Measurements from ENCODE around the gene CRB1. TPM values are rescaled to one million over a fixed set of nuclear protein-coding genes. Genes with fewer than 3 reads are reported as not detected.
A peak's percentile ranks its signal among the peaks of the same experiment; 100 is the strongest.

CRB1 gene
- polyA plus RNA-seq, 12 donors, result 0.08 to 0.70 (median 0.35) TPM; not detected in 2

DNA sequence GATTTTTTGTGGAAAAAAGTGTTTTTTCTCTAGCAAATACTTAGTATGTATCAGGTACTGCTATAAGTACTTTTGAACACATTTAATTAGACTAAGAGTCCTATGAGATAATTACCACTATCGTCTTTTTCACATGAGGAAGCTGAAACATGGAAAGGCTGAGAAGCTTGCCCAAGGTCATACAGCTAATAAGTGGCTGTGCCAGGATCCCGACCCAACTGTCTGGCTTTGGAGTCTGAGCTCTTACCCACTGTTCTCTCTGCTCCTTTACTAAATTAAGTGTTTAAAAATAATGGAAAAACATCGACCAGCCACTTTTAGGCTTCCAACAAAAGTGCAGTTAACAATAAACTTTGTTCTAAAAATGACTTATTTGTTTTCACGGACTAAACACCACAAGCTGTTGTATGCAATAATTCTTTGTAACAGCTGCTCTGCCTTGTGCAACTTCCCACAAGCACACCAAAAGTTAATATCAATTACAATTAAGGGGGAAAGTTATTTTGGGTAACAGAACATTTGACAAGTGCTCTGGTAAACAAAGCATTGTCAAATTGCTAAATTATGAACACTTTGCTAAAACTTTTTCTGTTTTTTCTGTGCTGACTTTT lies 75.7 kb downstream of the CRB1 start:
- no peak for DNase-seq

DNA sequence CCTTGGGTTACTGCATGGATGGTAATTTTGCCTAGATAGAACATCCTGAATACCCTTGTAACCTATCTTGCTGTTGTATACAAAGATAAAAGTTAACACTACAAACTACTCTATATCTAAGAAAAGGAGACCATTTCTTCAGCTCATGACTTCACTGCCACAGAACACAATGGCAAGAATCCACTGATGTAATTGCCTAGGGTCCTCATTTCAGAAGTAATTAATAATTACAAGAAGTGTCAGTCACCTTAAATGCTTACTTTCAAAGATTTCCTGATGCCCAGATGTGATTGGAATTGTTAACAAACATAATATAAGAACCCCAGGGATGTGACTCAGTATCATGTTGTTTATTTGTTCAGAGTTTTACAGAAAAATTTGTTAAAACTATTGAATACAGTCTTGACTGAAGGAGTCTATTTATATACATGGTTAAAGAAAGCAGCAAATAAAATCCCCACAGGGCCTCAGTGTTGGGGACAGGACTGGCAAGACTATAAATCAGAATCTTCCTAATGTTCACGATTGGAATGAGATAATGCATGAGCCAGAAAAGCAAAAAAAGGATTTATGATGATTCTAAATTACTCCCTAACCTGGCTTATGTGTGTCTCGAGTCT lies 83.9 kb downstream of the CRB1 start:
- no peak for DNase-seq

DNA sequence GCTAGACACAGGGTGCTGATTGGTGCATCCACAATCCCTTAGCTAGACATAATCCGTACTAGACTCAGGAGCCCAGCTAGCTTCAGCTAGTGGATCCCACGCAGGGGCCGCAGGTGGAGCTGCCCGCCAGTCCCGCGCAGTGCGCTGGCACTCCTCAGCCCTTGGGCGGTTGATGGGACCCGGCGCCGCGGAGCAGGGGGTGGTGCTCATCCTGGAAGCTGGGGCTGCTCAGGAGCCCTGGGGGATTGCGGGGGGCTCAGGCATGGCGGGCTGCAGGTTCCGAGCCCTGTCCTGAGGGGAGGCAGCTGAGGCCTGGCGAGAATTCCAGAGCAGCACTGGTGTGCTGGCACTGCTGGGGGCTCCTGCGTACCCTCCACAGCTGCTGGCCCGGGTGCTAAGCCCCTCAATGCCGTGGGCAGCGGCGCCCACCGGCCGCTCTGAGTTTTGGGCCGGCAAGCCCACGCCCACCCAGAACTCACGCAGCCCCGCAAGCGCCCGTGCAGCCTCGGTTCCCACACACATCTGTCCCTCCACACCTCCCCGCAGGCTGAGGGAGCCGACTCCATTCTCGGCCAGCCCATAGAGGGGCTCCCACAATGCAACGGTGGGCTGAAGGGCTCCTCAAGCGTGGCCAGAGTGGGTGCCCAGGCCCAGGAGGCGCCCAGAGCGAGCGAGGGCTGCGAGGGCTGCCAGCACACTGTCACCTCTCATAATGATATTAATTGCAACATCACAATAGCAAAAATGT lies 87.4 kb downstream of the CRB1 start:
- DNase-seq, result no peak

DNA sequence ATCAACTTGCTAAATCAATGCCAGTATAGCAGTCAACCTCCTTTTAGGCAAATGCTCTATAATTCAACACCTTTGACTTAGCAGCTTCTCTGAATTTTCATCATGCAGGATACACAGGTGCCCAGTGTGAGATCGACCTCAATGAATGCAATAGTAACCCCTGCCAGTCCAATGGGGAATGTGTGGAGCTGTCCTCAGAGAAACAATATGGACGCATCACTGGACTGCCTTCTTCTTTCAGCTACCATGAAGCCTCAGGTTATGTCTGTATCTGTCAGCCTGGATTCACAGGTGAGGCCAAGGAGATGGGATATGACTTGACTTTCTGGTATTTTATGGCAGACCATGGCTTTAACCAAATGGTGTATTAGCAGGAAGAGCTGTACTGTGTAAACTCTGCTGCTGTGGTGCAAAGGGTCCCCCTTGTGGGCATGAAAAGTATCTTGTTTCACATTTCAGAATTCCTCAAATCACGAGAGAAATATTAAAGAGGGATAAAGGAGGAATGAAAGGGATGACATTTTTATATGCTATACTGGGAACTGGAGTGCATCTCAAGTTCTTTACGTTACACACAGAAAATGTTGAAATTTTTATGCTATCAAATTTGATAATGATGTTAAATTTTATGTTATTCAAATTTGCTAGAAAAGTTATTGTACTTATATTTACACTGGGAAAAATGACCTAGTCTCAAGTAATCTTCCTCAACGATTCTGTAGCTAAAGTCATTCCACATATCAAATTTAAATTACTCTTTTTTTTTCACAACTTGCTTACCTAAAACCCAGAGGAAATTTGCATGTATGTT lies 88.9 kb downstream of the CRB1 start:
- peak; percentile 13 for DNase-seq

DNA sequence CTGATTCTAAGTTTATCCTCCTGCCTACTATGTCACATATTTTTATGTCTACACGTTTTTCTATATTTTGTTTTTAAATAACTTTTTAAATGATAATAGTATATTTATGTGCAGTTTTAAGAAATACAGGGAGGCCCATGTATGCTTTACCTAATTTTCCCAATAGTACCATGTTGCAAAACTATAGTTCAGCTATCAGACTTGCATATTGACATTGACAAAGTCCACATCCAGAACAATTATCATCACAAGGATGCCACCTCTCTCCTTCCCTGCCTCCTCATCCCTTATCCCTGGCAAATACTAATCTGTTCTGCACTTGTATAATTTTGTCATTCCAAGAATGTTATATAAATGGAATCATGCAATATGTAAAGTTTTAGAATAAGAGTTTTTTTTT lies 90.9 kb downstream of the CRB1 start:
- DNase-seq, result no peak

DNA sequence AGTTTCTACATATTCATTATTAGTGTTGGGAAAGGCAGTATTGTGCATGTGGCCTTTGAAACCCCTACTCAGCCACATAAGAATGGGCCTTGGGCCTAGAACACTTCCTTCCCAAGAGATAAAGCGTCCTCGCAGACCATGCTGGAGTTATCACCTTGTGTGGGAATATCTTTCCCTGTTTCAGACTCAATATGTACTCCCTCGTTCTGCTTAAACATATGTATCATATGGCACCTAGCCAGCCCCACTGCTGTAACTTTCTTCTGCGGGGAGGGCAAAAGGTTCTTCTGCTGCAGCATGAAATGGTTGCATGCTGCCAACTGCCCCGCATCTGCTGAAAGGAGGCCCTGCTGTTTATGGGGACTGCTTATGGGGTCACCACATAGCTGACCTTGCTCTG lies 92.0 kb downstream of the CRB1 start:
- no peak for DNase-seq

DNA sequence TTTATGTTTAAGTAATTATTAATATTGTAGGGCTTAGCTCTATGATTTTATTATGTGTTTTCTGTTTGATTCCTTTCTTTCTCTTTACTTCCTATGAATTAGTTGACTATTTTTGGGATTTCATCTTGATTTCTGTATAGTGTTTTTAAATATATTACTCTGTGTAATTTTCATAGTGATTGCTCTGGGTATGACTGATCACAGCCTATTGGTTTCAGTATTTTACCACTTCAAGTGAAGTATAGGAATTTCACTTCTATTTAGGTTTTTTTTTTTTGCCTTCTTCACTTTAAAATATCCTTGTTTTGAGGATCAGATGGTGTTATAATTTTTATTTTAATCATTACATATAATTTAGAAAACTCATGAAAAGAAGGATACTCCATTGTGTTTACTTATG lies 94.8 kb downstream of the CRB1 start:
- no peak for DNase-seq

DNA sequence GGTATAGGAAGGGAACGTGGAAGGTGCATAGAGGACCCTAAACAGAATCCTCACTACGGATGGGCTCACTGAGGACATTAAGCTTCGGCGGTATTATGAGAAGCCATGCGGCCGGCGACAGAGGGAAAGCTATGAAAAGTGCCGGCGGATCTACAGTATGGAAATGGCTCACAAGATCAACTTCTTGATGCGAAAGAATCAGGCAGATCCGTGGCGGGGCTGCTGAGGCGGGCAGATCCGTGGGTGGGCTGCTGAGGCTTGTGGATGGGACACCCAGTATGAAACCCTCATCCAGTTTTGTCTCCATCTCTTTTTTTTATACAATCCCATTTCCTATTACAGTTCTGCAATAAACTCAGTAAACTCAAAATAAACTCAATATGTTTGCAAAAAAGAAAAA lies 95.8 kb downstream of the CRB1 start:
- no peak for DNase-seq

DNA sequence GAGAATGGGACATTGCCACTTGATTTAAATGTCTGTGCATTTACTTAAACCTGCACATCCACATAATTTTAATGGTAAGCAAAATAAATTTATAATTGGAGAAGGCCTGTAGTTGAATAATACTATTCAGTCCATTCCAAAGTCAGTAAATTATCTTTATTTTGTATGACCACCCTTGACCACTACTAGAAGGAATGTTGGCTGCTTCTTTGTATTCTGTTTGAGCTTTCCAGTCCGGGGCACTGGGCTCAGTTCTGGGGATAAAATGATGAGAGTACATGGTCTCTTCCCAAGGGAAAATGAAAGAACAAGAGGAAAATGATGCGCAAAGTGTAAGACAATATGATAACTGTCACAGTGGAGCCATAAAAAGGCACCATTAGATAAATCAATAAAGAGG lies 98.9 kb downstream of the CRB1 start:
- DNase-seq, result no peak

DNA sequence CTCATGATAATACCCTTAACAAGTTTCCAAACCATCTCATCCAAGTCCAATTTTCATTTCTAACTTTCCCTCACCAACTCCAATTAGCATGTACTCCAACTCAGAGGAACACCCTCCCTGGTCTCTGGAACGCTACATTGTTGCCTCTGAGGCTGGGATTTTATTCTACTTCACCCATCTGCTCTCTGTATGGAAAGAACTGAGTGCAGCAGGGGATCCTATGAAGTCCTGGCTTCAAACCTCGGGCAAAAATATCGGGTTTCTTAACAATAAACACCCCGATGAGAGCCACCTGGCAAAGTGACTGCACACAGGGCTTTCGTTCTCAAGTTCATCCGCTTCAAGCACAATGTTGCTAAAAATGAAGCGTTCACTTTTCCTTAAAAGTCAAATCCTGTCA lies 99.6 kb downstream of the CRB1 start:
- no peak for DNase-seq

DNA sequence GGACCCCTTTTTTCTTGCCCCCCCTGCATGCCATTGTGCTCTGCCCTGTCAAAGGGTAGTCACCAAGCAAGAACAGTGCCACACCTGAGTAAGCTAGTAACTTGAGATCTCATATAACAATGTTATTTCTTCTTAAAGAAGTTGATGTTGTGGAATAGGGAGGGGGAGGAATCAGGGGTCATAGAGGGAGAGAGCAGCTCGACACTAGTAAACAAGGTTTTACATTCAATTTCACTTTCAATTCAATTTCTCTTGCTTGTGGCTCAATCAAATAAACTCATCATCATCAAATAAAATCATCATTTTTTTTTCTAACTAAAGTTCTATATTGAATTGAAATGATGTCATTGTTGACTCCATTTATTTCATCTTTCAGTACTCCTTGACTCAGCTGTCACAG lies 106.4 kb downstream of the CRB1 start:
- DNase-seq, result no peak

DNA sequence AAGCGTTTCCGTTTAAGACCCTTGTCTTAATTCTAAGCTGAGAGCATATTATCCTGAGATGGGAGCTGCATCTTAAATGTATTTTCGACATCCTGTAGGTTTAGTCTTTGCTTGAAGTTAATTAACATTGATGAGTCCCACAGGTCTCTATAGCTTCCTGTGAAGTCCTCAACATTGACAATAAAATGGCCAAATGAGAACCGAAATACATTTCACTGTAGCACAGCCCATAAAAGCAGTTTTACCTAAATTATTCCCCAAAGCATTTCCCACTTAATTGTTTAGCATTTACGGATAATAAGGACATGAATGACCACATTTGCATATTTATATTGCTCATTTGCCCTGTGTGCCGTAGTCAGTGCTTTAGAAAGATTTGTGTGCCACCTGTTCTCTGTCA lies 116.4 kb downstream of the CRB1 start:
- DNase-seq, result no peak

DNA sequence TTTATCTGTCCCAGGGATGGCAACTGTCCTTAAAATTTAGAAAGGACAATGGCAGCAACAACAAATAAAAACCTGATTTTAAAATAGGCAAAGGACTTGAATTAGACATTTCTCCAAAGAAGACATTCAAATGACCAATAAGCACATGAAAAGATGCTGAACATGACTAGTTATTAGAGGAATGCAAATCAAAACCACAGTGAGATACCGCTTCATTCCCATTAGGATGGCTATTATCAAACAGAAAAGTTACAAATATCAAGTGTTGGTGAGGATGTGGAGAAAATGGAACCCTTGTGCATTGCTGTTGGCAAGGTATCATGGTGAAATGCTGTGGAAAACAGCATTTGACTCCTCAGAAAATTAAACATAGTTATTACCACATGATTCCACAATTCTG lies 120.7 kb downstream of the CRB1 start:
- DNase-seq, result no peak

DNA sequence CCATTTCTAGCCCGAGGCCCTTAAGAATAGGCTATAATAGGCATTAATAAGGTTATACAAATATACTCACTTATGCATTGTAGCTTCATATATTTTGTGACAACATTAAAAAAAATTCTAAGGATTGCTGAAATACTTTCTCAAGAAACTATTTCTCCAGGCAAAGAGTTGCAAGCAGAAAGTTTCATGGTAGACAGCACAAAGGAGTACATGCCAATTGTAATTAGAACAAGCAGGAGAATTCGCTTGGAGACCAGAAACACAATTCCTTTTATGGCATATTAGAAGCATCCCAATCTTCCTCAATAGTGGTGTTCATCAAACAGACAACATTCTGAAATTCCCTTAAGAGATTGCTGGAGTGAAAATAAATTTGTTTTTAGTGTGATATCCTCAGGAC lies 122.8 kb downstream of the CRB1 start:
- DNase-seq, result no peak

DNA sequence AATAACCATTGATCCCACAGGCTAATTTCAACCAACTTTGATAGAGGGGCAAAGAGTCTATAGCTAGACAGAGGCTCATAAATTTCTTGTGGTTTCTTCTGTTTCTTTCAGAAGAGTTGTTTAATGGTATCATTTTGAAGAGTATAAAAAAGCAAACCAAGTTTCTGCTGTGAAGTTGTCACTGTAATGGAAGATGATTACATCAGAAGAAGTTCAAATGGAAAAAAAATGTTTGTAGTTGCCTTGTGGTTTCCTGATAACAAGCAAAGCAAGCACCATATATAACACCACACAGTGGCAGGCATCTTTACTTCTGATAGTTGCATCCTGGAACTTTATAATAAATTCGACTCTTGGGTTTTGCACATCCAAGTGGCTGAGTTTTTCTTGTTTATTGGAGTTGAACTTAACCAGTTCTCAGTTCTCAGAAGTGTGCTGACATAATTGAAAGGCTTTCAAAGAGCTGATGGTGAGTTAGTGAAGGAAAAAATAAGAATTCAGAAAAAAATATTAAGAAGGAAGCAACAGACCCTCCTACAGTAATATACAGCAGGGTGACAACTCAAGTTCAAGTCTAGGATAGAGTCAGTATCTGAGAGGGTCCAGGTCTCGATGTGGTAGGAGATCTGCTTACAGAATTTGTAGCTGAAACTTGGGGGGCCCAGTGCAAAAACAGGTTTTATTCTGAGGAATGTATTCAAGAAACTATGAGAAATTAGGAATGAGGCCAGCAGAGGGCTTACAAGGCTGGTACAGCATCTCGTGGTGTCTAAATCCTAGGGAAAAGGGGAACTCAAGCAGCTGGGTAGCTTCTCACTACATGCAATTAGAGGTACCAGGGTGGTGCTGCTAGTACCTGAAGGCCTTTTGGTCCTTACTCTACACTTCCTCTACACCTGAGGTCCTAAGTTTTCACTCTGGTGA lies 123.5 kb downstream of the CRB1 start:
- DNase-seq, result no peak

DNA sequence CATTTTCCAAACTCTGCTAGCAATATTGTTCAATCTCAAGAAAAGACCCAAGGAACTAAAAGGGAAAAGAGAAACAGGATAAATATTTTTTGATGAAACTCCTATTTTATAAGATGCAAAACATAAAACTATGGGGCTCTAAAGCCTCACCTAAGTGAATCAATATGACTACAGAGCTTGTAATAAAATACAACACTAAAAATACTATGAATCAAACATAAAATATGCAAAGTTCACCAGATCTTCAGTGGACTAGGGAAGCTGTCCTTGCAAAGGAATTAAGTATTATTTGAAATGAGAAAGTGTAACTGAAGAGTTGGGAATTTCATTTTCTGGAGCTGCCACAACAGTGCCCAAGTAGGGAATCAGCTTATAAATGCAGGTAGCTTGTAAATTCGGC lies 124.5 kb downstream of the CRB1 start:
- DNase-seq, result no peak

DNA sequence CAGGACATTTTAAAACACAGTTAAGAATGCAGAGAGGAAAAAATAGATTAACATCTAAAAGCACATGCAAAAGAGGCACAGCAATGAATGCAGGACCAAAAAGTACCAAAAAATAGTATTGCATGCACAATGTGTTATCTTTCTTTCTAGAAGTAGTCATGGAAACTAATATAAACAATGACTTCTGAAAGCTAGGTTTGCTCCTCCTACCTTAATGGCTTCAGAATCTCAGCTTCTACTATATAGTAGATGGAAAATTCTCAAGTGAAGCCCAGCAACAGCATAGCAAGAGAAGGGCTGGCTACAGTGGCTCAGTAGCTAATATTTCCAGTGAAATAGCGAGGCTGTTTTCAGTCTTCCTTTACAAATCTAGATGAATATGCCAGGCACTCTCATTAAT lies 125.1 kb downstream of the CRB1 start:
- DNase-seq, result no peak

DNA sequence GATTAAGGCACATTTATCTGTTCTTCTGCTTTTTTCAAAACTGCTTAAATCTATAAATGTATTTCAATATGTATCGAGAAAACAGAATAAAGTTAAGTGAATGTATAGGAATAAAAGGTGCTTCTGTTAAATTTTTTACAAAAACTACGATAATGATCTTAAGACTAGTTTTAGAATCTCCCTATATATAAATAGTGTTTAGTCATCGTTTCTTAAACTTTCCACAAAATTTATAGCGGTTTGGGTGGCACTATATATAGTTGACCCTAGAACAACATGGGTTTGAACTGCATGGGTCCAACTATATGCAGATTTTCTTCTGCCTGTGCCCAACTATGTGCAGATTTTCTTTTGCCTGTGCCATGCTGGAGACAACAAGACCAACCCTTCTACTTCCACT lies 125.7 kb downstream of the CRB1 start:
- DNase-seq, result no peak

DNA sequence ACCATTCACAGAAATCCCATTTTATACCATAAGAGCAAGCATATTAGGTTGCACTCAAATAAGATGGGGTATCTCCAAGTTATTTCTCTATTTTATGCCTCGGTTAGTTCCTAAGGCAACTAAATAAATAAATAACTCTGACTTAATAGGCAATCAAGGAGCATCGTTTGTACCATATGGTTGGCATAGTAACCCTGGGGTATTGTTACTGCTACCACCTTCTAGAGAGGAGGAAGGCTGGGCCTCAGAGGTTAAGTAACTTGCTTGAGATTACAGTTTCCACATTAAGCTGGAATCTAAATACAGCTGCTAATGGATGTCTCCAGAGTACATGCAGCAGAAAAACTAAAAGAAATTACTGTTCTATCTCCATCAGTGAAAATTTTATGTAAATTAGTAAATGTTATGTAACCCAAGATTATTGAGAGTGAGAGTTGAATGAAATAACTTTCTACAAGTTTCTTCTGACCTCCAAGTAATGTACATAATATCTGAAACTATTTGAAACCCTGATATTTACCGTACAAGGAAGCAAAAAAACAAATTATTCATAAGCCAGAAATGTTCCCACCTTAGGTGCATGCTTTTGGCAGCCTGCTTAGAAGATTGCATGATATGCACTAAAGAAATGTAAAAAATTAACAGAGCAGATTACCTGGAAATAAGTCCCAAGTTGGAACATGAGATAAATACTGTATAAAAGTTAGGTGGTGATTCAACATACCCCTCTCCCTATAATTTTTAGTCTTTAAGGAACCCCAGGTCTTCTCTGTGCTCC lies 127.0 kb downstream of the CRB1 start:
- no peak for DNase-seq

DNA sequence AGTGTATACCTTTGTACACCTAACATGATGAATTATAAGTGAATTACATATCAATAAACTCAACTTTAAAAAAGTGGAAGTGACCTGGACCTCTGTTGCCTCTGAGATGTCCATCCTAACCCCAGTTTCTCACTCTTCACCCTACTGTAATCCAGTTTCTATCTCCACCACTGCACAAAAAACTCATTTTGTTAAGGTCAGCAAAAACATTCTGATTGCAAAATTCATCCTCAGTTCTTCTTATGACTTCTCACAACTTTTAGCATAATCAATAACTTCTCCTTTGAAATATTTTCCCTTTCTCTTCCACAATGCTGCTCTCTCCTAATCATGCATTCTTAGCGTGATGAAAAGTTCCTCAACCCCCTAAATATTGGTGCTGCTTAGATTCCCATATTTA lies 129.8 kb downstream of the CRB1 start:
- no peak for DNase-seq

Data from muscle of arm (tissue), 12 donors.